K562 (cell line): ENCODE data around the gene ZNRF2. TPM values are rescaled to one million over a fixed set of nuclear protein-coding genes. Genes with fewer than 3 reads are reported as not detected.

Source experiments
- BCLAF1 ChIP-seq, 2 experiments: fragments of 450-650 bp in 1 of 2; IDR thresholded peaks; 2 replicates each; pipeline ENCODE4 v1.6.1; 2011 to 2017; ENCODE audit warnings: low read depth in 2 of 2, antibody characterized with exemption in 1 of 2, borderline replicate concordance in 1 of 2, low read length in 1 of 2, mild to moderate bottlenecking in 1 of 2, mixed read lengths in 1 of 2; ENCODE audit not compliant: control insufficient read depth in 1 of 2
- CAMTA2 ChIP-seq: fragments of 250-450 bp; sonication (Bioruptor Pico); conservative IDR thresholded peaks from 2 replicates; pipeline ENCODE4 v1.5.1; 2022
- CHCHD3 ChIP-seq: fragments of 250-450 bp; sonication (Bioruptor Pico); IDR thresholded peaks from 2 replicates; pipeline ENCODE4 v2.1.2; 2022; ENCODE audit warnings: mild to moderate bottlenecking
- CHD4 ChIP-seq: fragments of 200-600 bp; sonication (generic); IDR thresholded peaks from 3 replicates; pipeline ENCODE4 v1.6.1; 2012; ENCODE audit warnings: low read depth, mild to moderate bottlenecking, mixed read lengths, low read length, inconsistent platforms; ENCODE audit not compliant: insufficient read depth, insufficient replicate concordance, poor library complexity, severe bottlenecking
- CREBBP ChIP-seq: IDR thresholded peaks from one replicate; pipeline ENCODE4 v1.6.1; 2012; ENCODE audit warnings: low read depth, mild to moderate bottlenecking, control low read depth, inconsistent platforms, low read length
- DPF2 ChIP-seq: fragments of 450-650 bp; IDR thresholded peaks from 2 replicates; pipeline ENCODE4 v1.6.1; 2016
- FUS ChIP-seq: fragments of 200-400 bp; formaldehyde crosslinking; optimal IDR thresholded peaks from 2 replicates; pipeline ENCODE3; 2017; ENCODE audit warnings: low read depth, low read length
- GABPA ChIP-seq: fragments of 200-800 bp; sonication (Bioruptor generic); conservative IDR thresholded peaks from 2 replicates; pipeline ENCODE4 v1.6.1; 2016; ENCODE audit warnings: low read depth, missing genetic modification characterization, missing compliant biosample characterization
- NKRF ChIP-seq: fragments of 450-650 bp; IDR thresholded peaks from 2 replicates; pipeline ENCODE4 v1.6.1; 2016; ENCODE audit warnings: borderline replicate concordance
- PHTF2 ChIP-seq: fragments of 250-450 bp; sonication (Bioruptor Pico); IDR thresholded peaks from 2 replicates; pipeline ENCODE4 v1.5.0; 2021; ENCODE audit warnings: mild to moderate bottlenecking
- POLR2G ChIP-seq: fragments of 200-400 bp; formaldehyde crosslinking; IDR thresholded peaks from 2 replicates; pipeline ENCODE4 v1.6.1; 2017; ENCODE audit warnings: low read depth, mild to moderate bottlenecking, antibody characterized with exemption, low read length, moderate library complexity
- POLR3A ChIP-seq: IDR thresholded peaks from 2 replicates; pipeline ENCODE4 v1.6.1; 2011; ENCODE audit warnings: borderline replicate concordance, mild to moderate bottlenecking, moderate library complexity; ENCODE audit not compliant: insufficient read length, insufficient read depth; ENCODE audit errors: extremely low read depth
- PTRF ChIP-seq: fragments of 450-650 bp; IDR thresholded peaks from 2 replicates; pipeline ENCODE4 v1.6.1; 2016; ENCODE audit warnings: mild to moderate bottlenecking, missing genetic modification characterization, missing compliant biosample characterization
- ZFX ChIP-seq: sonication (generic); formaldehyde crosslinking; IDR thresholded peaks from 2 replicates; pipeline ENCODE4 v1.8.0; 2022; ENCODE audit warnings: mild to moderate bottlenecking, missing genetic modification reagents, moderate library complexity
- ZNF707 ChIP-seq: fragments of 250-450 bp; sonication (Bioruptor Pico); conservative IDR thresholded peaks from 2 replicates; pipeline ENCODE4 v1.8.0; 2022; ENCODE audit warnings: inconsistent platforms, mild to moderate bottlenecking, moderate library complexity
- ZSCAN32 ChIP-seq: fragments of 450-650 bp; formaldehyde crosslinking; IDR thresholded peaks from 2 replicates; pipeline ENCODE4 v1.4.0; 2020; ENCODE audit warnings: mild to moderate bottlenecking, moderate library complexity
- polyA plus RNA-seq, 8 experiments: library from polyadenylated mRNA; depleted of rRNA in 4 of 8; stranded (reverse) in 5 of 8; unstranded in 3 of 8; fragments of >200 nt; fragmentation: Nextera tagmentation in 2 of 8; fragmentation: Illumina TruSeq in 1 of 8; extraction: Ambion mirVana in 2 of 8; extraction: Trizol in 1 of 8; gene quantifications; 2 replicates each; pipeline versions ENCODE4 v1.2.1 to v1.2.3, GENCODE V29; 2011 to 2014; ENCODE audit warnings: inconsistent platforms in 1 of 8, missing spikeins in 1 of 8
- total RNA-seq, 7 experiments: library from RNA; depleted of rRNA in 6 of 7; stranded (reverse); fragments of >200 nt in 6 of 7; fragmentation: Illumina TruSeq in 2 of 7; extraction: Trizol in 2 of 7; gene quantifications; 2 replicates each; pipeline versions ENCODE4 v1.2.1 to v1.2.3, GENCODE V29; 2011 to 2021; ENCODE audit warnings: low replicate concordance in 1 of 7
- TF ChIP-seq, protein P1 (sequence below): sonication (generic); formaldehyde crosslinking; IDR thresholded peaks from 2 replicates; pipeline ENCODE4 v1.8.1; 2022; ENCODE audit warnings: missing genetic modification reagents
- TF ChIP-seq, protein P2 (sequence below), 2 experiments: fragments of 450-650 bp; conservative IDR thresholded peaks; 2 replicates each; pipeline ENCODE4 v1.6.1; 2017; ENCODE audit warnings: mild to moderate bottlenecking in 2 of 2, moderate library complexity in 2 of 2

ZNRF2 gene
- total and polyA plus RNA-seq, 9 of the 15 experiments (the other 6 are each of a cell fraction or from before 2014, with no cell fraction given) = 1.1 to 13.9 (median 5.5) TPM

- TF ChIP-seq BCLAF1 (IDR thresholded peaks at IDR 0.05; ENCODE audit: borderline replicate concordance in 1 of 2, control insufficient read depth in 1 of 2, low read depth in 2 of 2, low read length in 1 of 2) (0 out of 4 replicates have a peak, but pooled peaks of 1 of the 2 experiments have one; percentile 36), ZNF707 (CRISPR knock-in tag) (no peak), FUS (no peak), CREBBP (no peak), GABPA (tag) (peak; percentile 77), CHD4 (no peak), ZSCAN32 (no peak), CHCHD3 (no peak), DPF2 (no peak; the same call in 1 of the 2 replicates), POLR3A (no peak), CAMTA2 (CRISPR knock-in tag) (no peak), PTRF (tag) (no peak), NKRF (peak; percentile 76; the same call in 1 of the 2 replicates), ZFX (peak; percentile 83; the same call in 1 of the 2 replicates), POLR2G (peak; percentile 86), PHTF2 (CRISPR knock-in tag) (no peak)
- TF ChIP-seq, protein P1, sequence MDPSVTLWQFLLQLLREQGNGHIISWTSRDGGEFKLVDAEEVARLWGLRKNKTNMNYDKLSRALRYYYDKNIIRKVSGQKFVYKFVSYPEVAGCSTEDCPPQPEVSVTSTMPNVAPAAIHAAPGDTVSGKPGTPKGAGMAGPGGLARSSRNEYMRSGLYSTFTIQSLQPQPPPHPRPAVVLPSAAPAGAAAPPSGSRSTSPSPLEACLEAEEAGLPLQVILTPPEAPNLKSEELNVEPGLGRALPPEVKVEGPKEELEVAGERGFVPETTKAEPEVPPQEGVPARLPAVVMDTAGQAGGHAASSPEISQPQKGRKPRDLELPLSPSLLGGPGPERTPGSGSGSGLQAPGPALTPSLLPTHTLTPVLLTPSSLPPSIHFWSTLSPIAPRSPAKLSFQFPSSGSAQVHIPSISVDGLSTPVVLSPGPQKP (CRISPR knock-in tag) = no peak
- TF ChIP-seq, protein P2, sequence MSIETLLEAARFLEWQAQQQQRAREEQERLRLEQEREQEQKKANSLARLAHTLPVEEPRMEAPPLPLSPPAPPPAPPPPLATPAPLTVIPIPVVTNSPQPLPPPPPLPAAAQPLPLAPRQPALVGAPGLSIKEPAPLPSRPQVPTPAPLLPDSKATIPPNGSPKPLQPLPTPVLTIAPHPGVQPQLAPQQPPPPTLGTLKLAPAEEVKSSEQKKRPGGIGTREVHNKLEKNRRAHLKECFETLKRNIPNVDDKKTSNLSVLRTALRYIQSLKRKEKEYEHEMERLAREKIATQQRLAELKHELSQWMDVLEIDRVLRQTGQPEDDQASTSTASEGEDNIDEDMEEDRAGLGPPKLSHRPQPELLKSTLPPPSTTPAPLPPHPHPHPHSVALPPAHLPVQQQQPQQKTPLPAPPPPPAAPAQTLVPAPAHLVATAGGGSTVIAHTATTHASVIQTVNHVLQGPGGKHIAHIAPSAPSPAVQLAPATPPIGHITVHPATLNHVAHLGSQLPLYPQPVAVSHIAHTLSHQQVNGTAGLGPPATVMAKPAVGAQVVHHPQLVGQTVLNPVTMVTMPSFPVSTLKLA (conservative IDR thresholded peaks at IDR 0.05) = peak; percentile 98 to 99
These were observed at the start of gene ZNRF2 (continued) for GRCh38 chr7:30284298-30285066.
